OCI-LY1 (cell line): ENCODE data around the gene NFKBIL1.

Source experiments
- CTCF ChIP-seq: fragments of 200-600 bp; sonication (generic), shearing (Covaris generic); IDR thresholded peaks from 2 replicates; pipeline ENCODE4 v1.5.1; 2017; ENCODE audit warnings: mild to moderate bottlenecking, antibody characterized with exemption, low read length, moderate library complexity, mixed read lengths
- EZH2 ChIP-seq: fragments of 200-600 bp; sonication (generic), shearing (Covaris generic); IDR thresholded peaks from 2 replicates; pipeline ENCODE4 v1.8.0; 2017; ENCODE audit warnings: borderline replicate concordance, mixed run types, mild to moderate bottlenecking, antibody characterized with exemption, low read length, moderate library complexity, mixed read lengths

DNA sequence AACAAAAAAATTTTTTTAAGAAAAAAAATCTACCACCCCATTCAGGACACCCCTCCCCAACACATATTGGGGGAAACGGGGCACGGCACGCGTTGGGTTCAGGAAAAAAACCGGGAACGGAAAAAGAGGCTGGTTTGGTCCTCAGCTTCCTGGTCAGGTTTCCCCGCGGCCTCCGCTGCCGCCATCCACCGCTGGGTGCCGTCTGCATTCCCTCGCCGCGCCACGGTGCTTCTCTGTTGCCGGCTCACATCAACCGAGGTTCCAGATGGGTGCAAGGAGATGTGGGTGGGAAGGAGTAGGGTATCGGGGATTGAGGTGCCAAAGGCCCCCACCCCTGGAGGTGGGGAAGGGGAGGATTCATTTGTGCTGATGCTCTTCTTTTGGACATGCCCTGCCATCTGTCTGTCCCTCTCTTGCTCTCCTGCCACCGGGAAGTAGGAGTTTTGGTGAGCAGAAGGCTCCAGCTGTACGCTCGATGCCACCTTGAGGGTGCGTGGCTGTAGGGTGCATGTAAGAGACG, 12.8 kb upstream of the NFKBIL1 start:
- TF ChIP-seq CTCF (no peak), EZH2 (no peak)
